Colonic mucosa (tissue), 4 donors: ENCODE data around the gene TIGAR. TPM values are rescaled to one million over a fixed set of nuclear protein-coding genes. Genes with fewer than 3 reads are reported as not detected.

Experiments used
- DNase-seq: peaks from one replicate; pipeline ENCODE4 v3.0.0-alpha.2; 2020
- H3K27ac ChIP-seq: fragments of 200-600 bp; one replicate; pipeline ENCODE4 v1.8.0; 2021
- H3K27me3 ChIP-seq: fragments of 200-600 bp; one replicate; pipeline ENCODE4 v1.8.0; 2021
- H3K36me3 ChIP-seq: fragments of 200-600 bp; one replicate; pipeline ENCODE4 v1.8.0; 2021
- H3K4me1 ChIP-seq: fragments of 200-600 bp; one replicate; pipeline ENCODE4 v1.8.0; 2021; ENCODE audit warnings: mild to moderate bottlenecking
- H3K4me3 ChIP-seq: fragments of 200-600 bp; one replicate; pipeline ENCODE4 v1.8.0; 2021
- H3K9ac ChIP-seq, 2 donors: one replicate each; pipeline ENCODE4 v1.7.0; 2013; ENCODE audit warnings: control low read depth in 2 of 2, low read depth in 2 of 2, low read length in 2 of 2
- H3K9me3 ChIP-seq: fragments of 200-600 bp; one replicate; pipeline ENCODE4 v1.8.0; 2021
- CTCF ChIP-seq: fragments of 200-600 bp; IDR thresholded peaks from one replicate; pipeline ENCODE4 v1.8.0; 2022; ENCODE audit warnings: antibody characterized with exemption, mild to moderate bottlenecking
- intact Hi-C: fragments of 100-400 bp; cut with DNase I; formaldehyde crosslinking; loops from one replicate; pipeline ENCODE4 v1.14.1; 2022
- total RNA-seq, 2 donors: library from RNA; stranded (reverse); fragmentation: NEBNext Ultra II Directional in 1 of 2; extraction: Animal tissue kit (Norgen Biotek cat#: 25700) in 1 of 2; gene quantifications; one replicate each; pipeline ENCODE4 v1.2.1, GENCODE V29; 2021
- donor health status: healthy.
- donor health status: DM: no; HTN: no; CAD: no.
- donor health status: DM: no; HTN: no; CAD: no.

The TIGAR gene
- total RNA-seq, 2 donors from 2014 or later = 14.1 to 17.7 TPM

DNA sequence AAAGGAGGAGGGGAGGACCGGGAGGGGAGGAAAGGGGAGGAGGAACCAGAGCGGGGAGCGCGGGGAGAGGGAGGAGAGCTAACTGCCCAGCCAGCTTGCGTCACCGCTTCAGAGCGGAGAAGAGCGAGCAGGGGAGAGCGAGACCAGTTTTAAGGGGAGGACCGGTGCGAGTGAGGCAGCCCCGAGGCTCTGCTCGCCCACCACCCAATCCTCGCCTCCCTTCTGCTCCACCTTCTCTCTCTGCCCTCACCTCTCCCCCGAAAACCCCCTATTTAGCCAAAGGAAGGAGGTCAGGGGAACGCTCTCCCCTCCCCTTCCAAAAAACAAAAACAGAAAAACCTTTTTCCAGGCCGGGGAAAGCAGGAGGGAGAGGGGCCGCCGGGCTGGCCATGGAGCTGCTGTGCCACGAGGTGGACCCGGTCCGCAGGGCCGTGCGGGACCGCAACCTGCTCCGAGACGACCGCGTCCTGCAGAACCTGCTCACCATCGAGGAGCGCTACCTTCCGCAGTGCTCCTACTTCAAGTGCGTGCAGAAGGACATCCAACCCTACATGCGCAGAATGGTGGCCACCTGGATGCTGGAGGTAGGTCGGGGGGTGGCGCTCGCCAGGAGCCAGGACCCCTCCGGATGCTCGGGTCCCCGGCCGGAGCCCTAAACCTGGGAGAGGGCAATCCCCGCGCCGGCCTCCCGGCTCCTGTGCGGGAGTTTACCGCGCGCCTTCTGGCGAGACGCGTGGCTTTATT is 47.2 kb upstream of the TIGAR start, which contains the start of gene CCND2:
Gene CCND2, plus strand, starts transcription at position 111 of the 744 bp plus-strand sequence. Its CDS starts 279 bp downstream, at position 390.
- no peak for TF ChIP-seq CTCF
- H3K9me3 ChIP-seq = no peaks in the 10 kb centered on the region
- H3K4me3 ChIP-seq = peak within 1 kb of the TSS; percentile 57
- no peaks in the 10 kb centered on the region for H3K27me3 ChIP-seq
- peaks cover 22% of the 10 kb centered on the region for H3K4me1 ChIP-seq
- intact Hi-C loops = loop anchor here (10.0 kb wide), 1 partner anchor 129 kb away; no protein-coding TSS in a partner anchor
- H3K9ac ChIP-seq = peak within 1 kb of the TSS; percentile 96 to 99
- H3K27ac ChIP-seq = peak within 1 kb of the TSS; percentile 86
- DNase-seq = peak; percentile 93
- no peaks in the 10 kb centered on the region for H3K36me3 ChIP-seq

DNA sequence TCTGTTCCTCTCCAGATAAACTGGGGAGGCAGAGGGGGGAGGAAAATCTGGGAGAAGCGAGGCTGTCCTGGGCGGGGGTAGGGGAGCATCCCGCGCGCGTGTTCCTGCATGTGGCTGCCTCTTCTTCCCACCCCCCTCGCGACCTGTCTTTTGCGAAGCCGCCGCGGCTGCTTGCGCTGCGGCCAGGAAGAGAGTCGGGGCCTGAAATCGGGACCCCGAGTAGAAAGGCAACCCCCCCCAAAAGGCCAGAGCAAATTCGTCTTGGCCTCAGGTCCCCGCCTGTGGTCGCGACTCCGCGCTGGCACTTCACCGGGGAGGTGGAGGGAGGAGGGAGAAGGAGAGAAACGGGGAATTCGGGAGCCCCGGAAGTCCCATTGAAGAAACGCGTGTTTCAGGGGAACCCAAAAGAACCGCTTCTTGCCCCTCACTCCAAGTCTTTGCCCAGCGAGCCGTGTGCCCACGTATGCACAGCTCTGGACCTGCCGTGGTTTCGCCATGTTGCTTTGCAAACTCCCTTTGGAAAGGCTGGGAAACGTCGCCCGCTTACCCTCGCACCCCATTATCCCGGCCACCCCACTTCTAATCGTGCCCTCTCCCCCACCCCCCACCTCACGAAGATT is 46.5 kb upstream of the TIGAR start:
- Histone ChIP-seq H3K27me3 (no peaks in the 10 kb centered on the region), H3K4me1 (peaks cover 25% of the 10 kb centered on the region), H3K9ac (peak overlapping the region; percentile 96 to 99), H3K36me3 (no peaks in the 10 kb centered on the region), H3K27ac (peak overlapping the region; percentile 86), H3K4me3 (peak overlapping the region; percentile 57), H3K9me3 (no peaks in the 10 kb centered on the region)
- no peak for TF ChIP-seq CTCF
- peak; percentile 45 for DNase-seq
- intact Hi-C loops = loop anchor here (5.0 to 10.0 kb wide), 3 partner anchors 130 to 277 kb away; no protein-coding TSS in a partner anchor

DNA sequence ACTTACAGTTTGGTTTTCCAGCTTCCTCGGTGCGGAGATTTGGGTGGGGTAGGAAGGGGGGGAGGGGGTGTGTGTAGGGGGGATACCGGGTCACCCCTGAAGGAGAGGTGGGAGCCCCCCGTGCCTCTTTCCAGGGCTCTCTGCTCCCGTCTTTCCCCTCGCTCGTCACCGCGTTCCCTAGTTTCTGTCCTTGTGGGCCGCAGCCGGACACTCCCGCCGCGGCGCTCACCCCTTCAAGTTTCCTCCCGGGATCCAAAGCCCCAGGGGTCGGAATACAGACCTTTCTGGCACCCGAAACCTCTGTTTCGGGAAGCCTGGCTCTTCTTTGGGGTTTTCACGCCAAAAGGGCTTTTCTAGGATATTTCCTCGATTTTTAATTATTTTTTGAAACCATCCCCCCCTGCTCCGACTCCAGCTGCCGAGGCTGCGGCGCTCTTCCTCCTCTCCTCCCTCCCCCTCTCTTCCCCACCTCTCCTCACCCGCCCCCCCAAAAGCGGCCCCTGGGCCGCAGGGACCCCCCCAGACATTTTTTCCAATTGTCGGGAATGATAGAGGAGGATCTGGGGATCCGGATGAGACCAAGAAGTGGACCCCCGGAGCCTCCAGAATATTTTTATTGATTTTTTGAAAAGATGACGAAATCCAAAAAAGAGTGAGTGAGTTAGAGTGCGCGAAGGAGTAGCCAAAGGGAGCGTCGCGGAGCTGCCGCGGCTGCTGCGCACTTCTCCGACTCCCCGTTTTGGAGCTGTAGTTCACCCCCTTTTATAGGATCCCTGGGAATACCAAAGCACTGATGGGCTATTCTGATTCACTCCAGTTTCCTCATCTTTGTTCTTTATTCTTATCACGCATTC is 45.8 kb upstream of the TIGAR start:
- no peak for TF ChIP-seq CTCF
- peak overlapping the region; percentile 86 for H3K27ac ChIP-seq
- H3K4me3 ChIP-seq = peak overlapping the region; percentile 57
- peak; percentile 28 for DNase-seq
- intact Hi-C loops = loop anchor here (5.0 to 10.0 kb wide), 3 partner anchors 130 to 278 kb away; no protein-coding TSS in a partner anchor
- H3K36me3 ChIP-seq = no peaks in the 10 kb centered on the region
- H3K9me3 ChIP-seq = no peaks in the 10 kb centered on the region
- H3K9ac ChIP-seq = peak overlapping the region; percentile 96 to 99
- peaks cover 32% of the 10 kb centered on the region for H3K4me1 ChIP-seq
- no peaks in the 10 kb centered on the region for H3K27me3 ChIP-seq

DNA sequence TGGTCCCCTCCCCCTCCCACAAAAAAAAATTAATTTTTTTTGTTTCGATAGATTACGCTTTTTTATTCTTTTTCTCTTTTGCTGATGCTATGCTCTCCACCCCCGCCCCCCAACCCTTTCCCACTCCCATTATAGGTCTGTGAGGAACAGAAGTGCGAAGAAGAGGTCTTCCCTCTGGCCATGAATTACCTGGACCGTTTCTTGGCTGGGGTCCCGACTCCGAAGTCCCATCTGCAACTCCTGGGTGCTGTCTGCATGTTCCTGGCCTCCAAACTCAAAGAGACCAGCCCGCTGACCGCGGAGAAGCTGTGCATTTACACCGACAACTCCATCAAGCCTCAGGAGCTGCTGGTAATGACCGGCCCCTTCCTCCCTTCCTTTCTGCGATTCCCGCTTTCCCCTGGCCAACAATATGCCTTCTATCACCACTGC is 45.1 kb upstream of the TIGAR start:
- no peaks in the 10 kb centered on the region for H3K27me3 ChIP-seq
- peaks cover 37% of the 10 kb centered on the region for H3K4me1 ChIP-seq
- DNase-seq = peak; percentile 49
- intact Hi-C loops = loop anchor here (5.0 to 10.0 kb wide), 3 partner anchors 131 to 279 kb away; no protein-coding TSS in a partner anchor
- peak overlapping the region; percentile 86 for H3K27ac ChIP-seq
- H3K9ac ChIP-seq = peak overlapping the region; percentile 38 to 99
- no peaks in the 10 kb centered on the region for H3K9me3 ChIP-seq
- TF ChIP-seq CTCF = no peak
- peak overlapping the region; percentile 57 for H3K4me3 ChIP-seq
- no peaks in the 10 kb centered on the region for H3K36me3 ChIP-seq
